HG03097 (cell line): ENCODE results near the gene HTD2.
A peak's percentile ranks its signal among the peaks of the same experiment; 100 is the strongest.
"Not testable (repeated sequence)": the region's sequence is repeated elsewhere in the genome, so short reads cannot be mapped to it uniquely, and the experiment has no call there.

Experiments used
- ATAC-seq: cut with Tn5 transposase; IDR thresholded peaks from one replicate; pipeline ENCODE4 v1.9.1; 2021; ENCODE audit not compliant: unreplicated experiment, low FRiP score

HTD2 gene

GRCh38 chr3:58329922-58330413, 23.6 kb downstream of the HTD2 start:
- no peak for ATAC-seq

GRCh38 chr3:58331593-58332152, 25.4 kb downstream of the HTD2 start:
- no peak for ATAC-seq

- peak; percentile 75 for ATAC-seq
Observed at GRCh38 chr3:58332575-58333188, 26.4 kb downstream of the HTD2 start, which contains the start of gene PXK. PXK (plus strand) TSS chr3:58332892; CDS start chr3:58332989, 97 bp downstream.

- ATAC-seq = no peak
Observed at GRCh38 chr3:58333206-58334012, 27.1 kb downstream of the HTD2 start.

- ATAC-seq = no peak
Observed at GRCh38 chr3:58334013-58334321, 27.6 kb downstream of the HTD2 start.

- ATAC-seq = no peak
Observed at GRCh38 chr3:58334506-58334884, 28.2 kb downstream of the HTD2 start.

- no peak for ATAC-seq
Observed at GRCh38 chr3:58335652-58335947, 29.3 kb downstream of the HTD2 start.

GRCh38 chr3:58336135-58336882, 30.0 kb downstream of the HTD2 start:
- ATAC-seq = no peak

GRCh38 chr3:58337190-58337589, 30.9 kb downstream of the HTD2 start:
- no peak for ATAC-seq

GRCh38 chr3:58339146-58339545, 32.8 kb downstream of the HTD2 start:
- not testable (repeated sequence) for ATAC-seq

- ATAC-seq = no peak
Observed at GRCh38 chr3:58340594-58341244, 34.4 kb downstream of the HTD2 start.

- ATAC-seq = no peak
Observed at GRCh38 chr3:58341376-58341775, 35.1 kb downstream of the HTD2 start.

GRCh38 chr3:58342676-58343075, 36.4 kb downstream of the HTD2 start:
- no peak for ATAC-seq

GRCh38 chr3:58345457-58345856, 39.1 kb downstream of the HTD2 start:
- no peak for ATAC-seq

GRCh38 chr3:58346368-58346767, 40.0 kb downstream of the HTD2 start:
- ATAC-seq = no peak

GRCh38 chr3:58347984-58348383, 41.7 kb downstream of the HTD2 start:
- no peak for ATAC-seq

- ATAC-seq = peak; percentile 87
Observed at GRCh38 chr3:58349792-58350626, 43.7 kb downstream of the HTD2 start.

- ATAC-seq = no peak
Observed at GRCh38 chr3:58350627-58351013, 44.3 kb downstream of the HTD2 start.

- no peak for ATAC-seq
Observed at GRCh38 chr3:58351920-58352319, 45.6 kb downstream of the HTD2 start.

GRCh38 chr3:58352626-58353025, 46.3 kb downstream of the HTD2 start:
- ATAC-seq = no peak
